Ovary (tissue), 9 donors: ENCODE results near the gene TRMT61A. TPM values are rescaled to one million over a fixed set of nuclear protein-coding genes. Genes with fewer than 3 reads are reported as not detected.

Experiments
- DNase-seq, 5 donors: peaks; one replicate each; pipeline ENCODE4 v3.0.0-alpha.2; 2019 to 2020
- H3K27ac ChIP-seq, 2 donors: fragments of 200-600 bp; one replicate each; pipeline versions ENCODE4 v1.5.1 to v1.8.0; 2019 to 2022
- H3K27me3 ChIP-seq: fragments of 200-600 bp; one replicate; pipeline ENCODE4 v1.8.0; 2022
- H3K36me3 ChIP-seq: fragments of 200-600 bp; sonication (generic); one replicate; pipeline ENCODE4 v1.5.1; 2019
- H3K4me1 ChIP-seq: one replicate; pipeline ENCODE4 v1.8.1; 2013; ENCODE audit warnings: mild to moderate bottlenecking, moderate library complexity; ENCODE audit not compliant: insufficient read depth
- H3K4me3 ChIP-seq: fragments of 200-600 bp; sonication (generic); one replicate; pipeline ENCODE4 v1.5.1; 2017
- H3K9me3 ChIP-seq, 2 donors: fragments of 200-600 bp in 1 of 2; sonication (generic) in 1 of 2; one replicate each; pipeline versions ENCODE4 v1.5.1 to v1.8.1; 2013 to 2019; ENCODE audit warnings: mild to moderate bottlenecking in 1 of 2, moderate library complexity in 1 of 2
- EP300 ChIP-seq: sonication (generic); formaldehyde crosslinking; IDR thresholded peaks from one replicate; pipeline ENCODE4 v1.6.1; 2017; ENCODE audit warnings: antibody characterized with exemption
- POLR2A ChIP-seq: fragments of 450-650 bp; IDR thresholded peaks from one replicate; pipeline ENCODE4 v1.6.1; 2017; ENCODE audit warnings: antibody characterized with exemption, mild to moderate bottlenecking, moderate library complexity
- WGBS, 3 donors: extraction: QIAGEN DNeasy Blood & Tissue Kit in 1 of 3; methylation state at CpG; one replicate each; pipeline versions ENCODE4 v1.1.5 to v1.1.7; 2013 to 2017; 5-methylcytosine and 5-hydroxymethylcytosine counted together
- intact Hi-C, 4 donors: fragments of 100-400 bp; cut with DNase I; formaldehyde crosslinking; loops; one replicate each; pipeline versions ENCODE4 v1.11.0 to v1.15.1; 2022 to 2023
- polyA plus RNA-seq, 2 donors: library from polyadenylated mRNA; stranded (reverse); fragments of 200-250 nt in 1 of 2; fragments of 350-450 nt in 1 of 2; fragmentation: Illumina TruSeq in 1 of 2; extraction: RNeasy Lipid Tissue Mini Kit (QIAGEN cat#74804) in 1 of 2; gene quantifications; one replicate each; pipeline ENCODE4 v1.2.3, GENCODE V29; 2013 to 2014
- total RNA-seq, 7 donors: library from RNA; depleted of rRNA in 2 of 7; stranded (reverse); fragments of >200 nt in 2 of 7; fragmentation: NEBNext Ultra II Directional in 3 of 7; extraction: Animal tissue kit (Norgen Biotek cat#: 25700) in 3 of 7; gene quantifications; one replicate each; pipeline versions ENCODE4 v1.1.0 to v1.2.4, GENCODE V29; 2016 to 2023
- TF ChIP-seq, protein P1 (sequence below), 3 donors: fragments of 450-650 bp in 2 of 3; fragments of 200-600 bp in 1 of 3; IDR thresholded peaks; one replicate each; pipeline versions ENCODE4 v1.5.1 to v1.8.0; 2016 to 2022; ENCODE audit warnings: antibody characterized with exemption in 3 of 3, mild to moderate bottlenecking in 1 of 3
- donor health status: DM: no; HTN: no; CAD: no; lungs with moderate emphysema.
- donor health status: DM: no; HTN: no; CAD: no.
- donor health status: Bipolar disorder and iron deficiency.
- donor health status: DM: yes; HTN: yes; CAD: no.
- donor health status: DM: no; HTN: no; CAD: no.
- donor health status: DM: yes; HTN: yes; CAD: no.

TRMT61A gene
- total and polyA plus RNA-seq, 9 donors, result 0.62 to 20.9 (median 12.8) TPM

DNA sequence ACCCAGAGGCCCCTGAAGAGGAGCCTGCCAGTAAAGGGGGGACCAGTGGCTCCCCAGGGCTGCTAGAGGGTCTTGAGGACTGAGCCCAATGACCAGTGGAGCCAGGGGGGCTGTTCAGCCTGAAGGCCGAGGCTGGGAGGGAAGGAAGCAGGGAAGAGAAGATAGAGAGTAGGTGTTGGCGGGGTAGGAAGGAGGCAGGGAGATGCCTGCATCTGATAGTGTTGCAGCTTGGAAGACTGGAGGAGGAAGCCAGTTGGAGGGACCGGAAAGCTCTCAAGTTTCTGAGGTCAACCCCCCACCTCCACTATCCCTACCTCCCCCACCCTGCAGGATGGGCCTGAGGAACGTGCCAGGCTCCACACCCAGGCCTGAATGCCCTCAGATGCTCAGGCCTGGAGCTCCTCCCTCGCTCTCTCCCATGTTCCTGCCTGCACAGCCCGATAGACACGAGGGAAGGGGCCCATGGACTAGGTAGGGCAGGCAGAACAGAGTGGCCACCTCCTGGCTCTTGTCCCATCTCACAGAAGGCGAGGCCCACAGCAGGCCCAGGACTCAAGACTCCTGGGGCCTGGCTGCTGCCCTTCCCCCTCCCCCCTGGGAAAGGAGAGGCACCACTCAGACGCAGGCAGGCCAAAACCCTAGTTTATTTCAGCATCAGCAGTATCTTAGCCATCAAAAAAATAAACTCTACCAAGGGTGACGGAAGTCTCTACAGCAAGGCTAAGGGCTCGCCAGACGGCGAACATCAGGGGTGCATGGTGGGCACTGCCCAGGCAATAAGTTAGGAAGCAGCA is 9.8 kb upstream of the TRMT61A start:
- Histone ChIP-seq H3K9me3 (no peaks in the 10 kb centered on the region), H3K27me3 (no peaks in the 10 kb centered on the region), H3K27ac (peak overlapping the region in 1 of 2 donors; percentile 66), H3K36me3 (no peaks in the 10 kb centered on the region), H3K4me3 (no peak overlapping the region), H3K4me1 (peaks cover 10% of the 10 kb centered on the region)
- TF ChIP-seq POLR2A (no peak), EP300 (no peak)
- TF ChIP-seq, protein P1, sequence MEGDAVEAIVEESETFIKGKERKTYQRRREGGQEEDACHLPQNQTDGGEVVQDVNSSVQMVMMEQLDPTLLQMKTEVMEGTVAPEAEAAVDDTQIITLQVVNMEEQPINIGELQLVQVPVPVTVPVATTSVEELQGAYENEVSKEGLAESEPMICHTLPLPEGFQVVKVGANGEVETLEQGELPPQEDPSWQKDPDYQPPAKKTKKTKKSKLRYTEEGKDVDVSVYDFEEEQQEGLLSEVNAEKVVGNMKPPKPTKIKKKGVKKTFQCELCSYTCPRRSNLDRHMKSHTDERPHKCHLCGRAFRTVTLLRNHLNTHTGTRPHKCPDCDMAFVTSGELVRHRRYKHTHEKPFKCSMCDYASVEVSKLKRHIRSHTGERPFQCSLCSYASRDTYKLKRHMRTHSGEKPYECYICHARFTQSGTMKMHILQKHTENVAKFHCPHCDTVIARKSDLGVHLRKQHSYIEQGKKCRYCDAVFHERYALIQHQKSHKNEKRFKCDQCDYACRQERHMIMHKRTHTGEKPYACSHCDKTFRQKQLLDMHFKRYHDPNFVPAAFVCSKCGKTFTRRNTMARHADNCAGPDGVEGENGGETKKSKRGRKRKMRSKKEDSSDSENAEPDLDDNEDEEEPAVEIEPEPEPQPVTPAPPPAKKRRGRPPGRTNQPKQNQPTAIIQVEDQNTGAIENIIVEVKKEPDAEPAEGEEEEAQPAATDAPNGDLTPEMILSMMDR (IDR thresholded peaks at IDR 0.05), result no peak
- DNase-seq, result peak in 3 of 5 donors; percentile 39 to 48 (median 46)
- WGBS, 3 donors, result 48 to 51% (median 48%) methylated on average over 13 of the region's 13 CpGs
- intact Hi-C loops, result loop anchor here in 1 of 4 donors (5.0 kb wide), 1 partner anchor 33 kb away; no protein-coding TSS in a partner anchor

DNA sequence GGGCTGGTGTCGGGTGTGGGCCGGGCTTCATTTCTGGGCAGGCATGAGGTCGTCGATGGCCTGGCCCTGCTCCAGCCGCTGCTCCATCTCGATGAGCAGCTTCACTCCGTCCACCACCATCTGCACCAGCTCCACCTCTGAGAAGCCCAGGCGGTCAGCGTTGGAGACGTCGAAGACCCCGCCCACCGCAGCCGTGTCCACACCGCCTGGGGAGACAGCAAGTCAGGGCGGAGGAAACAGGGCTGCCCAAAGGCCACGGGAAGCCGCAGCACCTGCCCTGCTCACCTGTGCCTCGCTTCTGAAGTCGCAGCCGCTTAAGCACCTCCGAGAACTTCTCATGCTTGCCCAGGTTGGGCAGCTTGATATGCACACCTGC is 9.2 kb upstream of the TRMT61A start:
- Histone ChIP-seq H3K27me3 (no peaks in the 10 kb centered on the region), H3K9me3 (no peaks in the 10 kb centered on the region), H3K4me3 (no peak overlapping the region), H3K4me1 (peaks cover 10% of the 10 kb centered on the region), H3K36me3 (no peaks in the 10 kb centered on the region), H3K27ac (peak overlapping the region in 1 of 2 donors; percentile 66)
- 57 to 63% (median 59%) methylated on average over 21 to 22 of the region's 22 CpGs for WGBS, 3 donors
- TF ChIP-seq POLR2A (no peak), EP300 (no peak)
- TF ChIP-seq, protein P1 (IDR thresholded peaks at IDR 0.05), result no peak
- peak in 4 of 5 donors; percentile 38 to 72 (median 58) for DNase-seq
- intact Hi-C loops, result loop anchor here in 1 of 4 donors (5.0 kb wide), 1 partner anchor 32 kb away; no protein-coding TSS in a partner anchor

DNA sequence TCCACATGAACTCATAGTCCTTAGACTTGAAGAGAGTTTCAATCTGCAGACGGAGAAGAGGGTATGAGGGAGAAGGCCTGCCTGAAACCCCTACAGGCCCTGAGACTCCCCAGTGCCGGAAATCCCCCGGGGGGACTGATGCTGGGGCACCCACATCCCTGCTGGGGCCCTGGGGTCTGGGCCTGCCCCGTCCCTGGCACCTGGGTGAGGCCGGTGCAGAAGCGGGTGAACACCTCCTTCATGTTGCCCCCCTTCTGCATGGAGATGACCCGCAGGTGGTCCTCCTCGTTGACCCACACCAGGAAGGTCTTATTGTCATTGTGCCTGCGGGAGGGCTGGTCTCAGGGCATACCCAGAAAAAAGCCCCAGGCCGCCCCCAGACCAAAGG is 8.7 kb upstream of the TRMT61A start:
- peaks cover 10% of the 10 kb centered on the region for H3K4me1 ChIP-seq
- TF ChIP-seq POLR2A (no peak), EP300 (no peak)
- TF ChIP-seq, protein P1 (IDR thresholded peaks at IDR 0.05), result no peak
- no peaks in the 10 kb centered on the region for H3K36me3 ChIP-seq
- H3K4me3 ChIP-seq, result no peak overlapping the region
- peak overlapping the region; percentile 11 to 66 for H3K27ac ChIP-seq
- intact Hi-C loops, result no loop called here
- H3K9me3 ChIP-seq, result no peaks in the 10 kb centered on the region
- no peaks in the 10 kb centered on the region for H3K27me3 ChIP-seq
- no peak for DNase-seq
- 59 to 70% (median 66%) methylated on average over 10 of the region's 10 CpGs for WGBS, 3 donors

DNA sequence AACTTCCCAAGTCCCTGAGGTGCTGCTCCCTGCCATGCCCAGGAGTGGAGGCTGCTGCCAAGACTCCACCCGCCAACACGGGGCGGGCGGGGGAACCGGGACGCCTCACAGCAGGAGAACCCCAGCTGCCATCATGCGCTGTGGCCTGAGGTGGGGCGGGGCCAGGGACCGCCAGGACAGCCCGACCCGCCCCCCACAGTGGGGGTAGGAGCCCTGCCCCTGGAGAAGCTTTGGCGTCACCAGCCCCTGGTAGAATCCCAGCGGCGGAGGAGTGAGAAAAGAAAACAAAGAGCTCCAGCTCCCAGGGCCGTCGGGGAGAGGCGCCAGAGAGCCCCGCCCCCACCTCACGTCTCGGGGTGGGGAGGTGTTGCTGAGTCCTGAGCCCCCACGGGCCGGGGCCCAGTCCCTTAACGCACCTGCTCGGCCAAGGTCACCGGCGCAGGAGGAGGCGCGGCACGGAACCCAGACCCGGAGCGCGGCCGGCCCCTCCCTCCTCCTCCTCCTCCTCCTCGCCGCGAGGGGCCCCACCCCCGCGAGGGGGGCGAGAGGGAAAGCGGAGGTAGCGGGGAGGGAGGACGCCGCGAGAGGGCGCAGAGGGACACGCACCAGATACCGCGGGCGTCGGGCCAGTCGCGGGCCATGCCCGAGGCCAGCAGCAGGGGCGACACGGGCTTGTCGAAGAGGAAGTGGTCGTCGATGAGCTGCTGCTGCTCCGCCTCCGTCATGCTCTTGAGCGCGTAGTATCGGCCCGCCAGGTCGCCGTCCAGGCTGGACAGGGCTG is 8.1 kb upstream of the TRMT61A start:
- Histone ChIP-seq H3K9me3 (no peaks in the 10 kb centered on the region), H3K4me3 (peak overlapping the region; percentile 61), H3K4me1 (peaks cover 10% of the 10 kb centered on the region), H3K27me3 (no peaks in the 10 kb centered on the region), H3K36me3 (no peaks in the 10 kb centered on the region), H3K27ac (peak overlapping the region; percentile 11 to 66)
- WGBS, 3 donors, result 1 to 4% (median 3%) methylated on average over 20 to 63 of the region's 66 CpGs
- peak; percentile 86 to 92 (median 87) for DNase-seq
- no peak for TF ChIP-seq EP300
- TF ChIP-seq, protein P1 (IDR thresholded peaks at IDR 0.05), result peak; percentile 63 to 78 (median 75)
- TF ChIP-seq POLR2A, result peak; percentile 38
- intact Hi-C loops, result no loop called here
